Activated CD4-positive, alpha-beta T cell treated with anti-CD3 and anti-CD28 coated beads for 24 hours (primary cell): ENCODE results near the gene EVC.

Experiments used
- DNase-seq, 2 donors: peaks; one replicate each; pipeline ENCODE4 v3.0.0-alpha.2; 2020; ENCODE audit warnings: low read depth in 2 of 2

EVC gene

GRCh38 chr4:5730993-5731990, 20.3 kb downstream of the EVC start:
- no peak for DNase-seq

- no peak for DNase-seq
Observed at GRCh38 chr4:5732158-5732557, 21.2 kb downstream of the EVC start.

GRCh38 chr4:5734853-5735252, 23.9 kb downstream of the EVC start:
- no peak for DNase-seq

DNA sequence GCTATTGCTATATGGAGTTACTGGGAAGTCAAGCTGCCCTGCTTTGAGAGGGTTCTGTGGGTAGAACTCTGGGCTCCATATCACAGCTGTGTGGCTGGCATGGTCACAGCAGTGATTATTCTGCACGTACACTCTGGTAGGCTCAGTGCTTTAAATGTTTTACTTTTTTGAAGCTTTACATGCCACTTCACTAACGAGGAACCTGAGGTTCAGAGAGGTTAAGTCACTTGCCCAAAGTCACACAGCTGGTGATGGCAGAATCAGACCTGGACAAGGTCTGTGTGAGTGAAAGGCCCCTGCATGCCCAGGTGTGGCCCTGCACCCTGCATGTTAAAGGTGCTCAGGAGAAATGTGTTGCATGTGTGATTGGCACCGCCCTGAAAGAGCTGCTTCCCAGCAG, 24.5 kb downstream of the EVC start:
- no peak for DNase-seq

DNA sequence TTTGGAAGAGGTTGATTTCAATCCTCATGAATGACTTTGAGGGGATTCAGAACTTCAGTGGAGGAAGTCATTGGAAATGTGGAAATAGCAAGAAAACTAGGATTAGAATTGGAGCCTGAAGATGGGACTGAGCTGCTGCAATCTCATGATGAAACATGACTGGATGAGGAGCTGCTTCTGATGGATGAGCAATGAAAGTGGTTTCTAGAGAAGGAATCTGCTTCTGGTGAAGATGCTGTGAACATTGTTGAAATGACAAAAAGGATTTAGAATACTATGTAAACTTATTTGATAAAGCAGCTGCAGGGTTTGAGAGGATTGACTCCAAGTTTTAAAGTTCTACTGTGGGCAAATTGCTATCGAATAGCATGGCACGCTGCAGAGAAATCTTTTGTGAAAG, 27.1 kb downstream of the EVC start:
- no peak for DNase-seq

- no peak for DNase-seq
Observed at GRCh38 chr4:5742388-5742787, 31.4 kb downstream of the EVC start.

- DNase-seq = no peak
Observed at GRCh38 chr4:5742968-5743367, 32.0 kb downstream of the EVC start.

GRCh38 chr4:5746250-5746649, 35.2 kb downstream of the EVC start:
- DNase-seq = no peak

GRCh38 chr4:5746829-5747737, 36.1 kb downstream of the EVC start:
- no peak for DNase-seq

DNA sequence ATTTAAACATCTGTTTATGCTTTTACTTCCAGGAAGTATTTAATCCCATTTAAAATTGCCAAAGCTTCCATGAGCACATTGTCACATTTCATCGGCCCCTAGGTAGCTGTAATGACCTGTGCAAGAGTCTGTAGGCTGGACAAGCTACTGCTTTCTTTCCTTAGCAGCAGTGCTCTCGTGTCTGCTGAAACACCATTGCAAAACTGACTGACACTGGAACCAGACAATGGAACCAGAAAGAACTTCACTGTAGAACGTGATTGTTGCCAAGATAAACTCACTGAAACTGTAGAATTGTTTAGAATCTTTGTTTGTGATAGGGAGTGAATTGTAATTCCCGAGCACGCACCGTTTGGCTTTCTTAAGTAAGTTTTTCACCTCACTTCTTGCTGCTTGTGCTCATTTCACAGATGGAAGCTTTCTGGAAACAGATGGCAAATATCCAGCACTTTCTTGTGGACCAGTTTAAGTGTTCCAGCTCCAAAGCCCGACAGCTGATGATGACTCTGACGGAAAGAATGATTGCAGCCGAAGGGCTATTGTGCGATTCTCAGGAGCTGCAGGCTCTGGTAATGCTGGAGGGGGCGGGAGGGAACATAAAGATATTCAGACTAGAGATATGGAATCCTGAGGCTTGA, 36.9 kb downstream of the EVC start:
- DNase-seq = no peak

GRCh38 chr4:5749568-5749967, 38.6 kb downstream of the EVC start:
- no peak for DNase-seq

DNA sequence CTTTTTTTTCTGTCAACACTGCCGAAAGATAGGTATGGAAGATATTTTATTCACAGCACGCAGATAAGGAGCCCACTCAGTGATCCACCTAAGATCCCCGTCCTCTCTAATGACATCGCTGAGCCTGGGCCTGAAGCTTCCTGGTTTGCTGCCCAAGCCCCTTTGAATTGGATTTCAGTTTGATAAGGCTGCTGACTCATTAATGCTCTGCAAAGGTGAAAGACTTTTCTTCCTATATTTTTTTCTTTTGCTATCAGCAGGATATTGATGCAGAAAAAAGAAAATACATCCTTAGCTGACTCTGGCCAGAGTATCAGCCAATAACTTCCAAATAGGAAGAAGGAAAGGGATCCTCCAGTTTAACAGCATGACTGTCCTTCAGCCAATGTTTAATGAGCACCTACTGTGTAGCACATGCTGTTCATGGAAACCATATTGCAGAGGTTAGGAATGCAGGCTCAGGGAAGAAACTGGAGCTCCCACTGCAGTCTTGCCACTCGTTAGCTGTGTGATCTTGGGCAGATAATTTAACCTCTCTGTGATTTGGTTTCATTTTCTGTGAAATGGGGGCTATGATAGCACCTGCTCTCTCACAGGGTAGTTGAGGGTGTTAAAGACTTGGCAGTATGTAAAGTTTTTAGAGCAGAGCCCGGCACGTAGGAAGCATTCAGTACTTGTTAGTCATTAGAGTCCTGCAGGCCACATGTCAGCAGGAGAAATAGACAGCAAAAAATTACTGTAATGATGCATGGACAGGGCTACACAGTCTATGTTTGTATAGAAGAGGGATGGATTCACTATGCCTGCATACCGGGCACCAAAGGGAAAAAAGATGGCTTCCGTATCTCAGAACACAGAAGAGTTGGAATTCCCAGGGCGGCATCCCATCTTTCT, 39.3 kb downstream of the EVC start:
- DNase-seq = no peak

DNA sequence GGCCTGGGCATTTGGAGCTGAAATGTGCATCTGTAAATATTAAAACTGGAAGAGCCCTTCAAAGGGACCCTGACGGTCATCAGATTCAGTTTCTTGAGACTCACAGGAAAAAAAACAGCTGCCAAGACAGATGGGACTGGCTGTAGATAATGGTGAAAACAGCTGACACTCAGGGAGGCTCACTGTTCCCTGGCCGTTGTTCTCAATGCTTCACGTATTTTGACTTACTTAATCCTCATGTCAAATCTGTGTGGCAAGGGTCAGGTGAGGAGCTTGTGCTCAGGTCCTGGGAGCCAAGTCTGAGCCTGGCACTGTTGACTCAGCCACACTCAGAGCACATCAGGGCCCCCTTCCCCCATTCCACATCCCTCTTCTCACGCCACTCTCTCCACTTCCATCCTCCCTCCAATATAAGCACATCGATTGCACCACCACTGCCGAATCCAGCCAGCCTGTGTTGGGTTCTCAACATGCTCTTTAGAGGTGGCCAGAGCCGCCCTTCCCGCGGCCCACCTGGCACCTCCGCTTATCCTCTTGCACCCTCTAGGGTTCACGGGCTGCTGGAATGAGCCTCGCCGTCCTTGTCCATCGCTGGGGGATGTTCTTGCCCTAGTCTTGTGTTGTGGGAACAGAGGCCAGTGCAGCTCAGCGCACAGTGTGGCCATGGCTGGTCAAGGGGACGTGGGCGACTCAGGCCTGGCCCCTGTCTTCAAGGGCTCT, 40.1 kb downstream of the EVC start:
- no peak for DNase-seq

GRCh38 chr4:5751666-5752375, 40.8 kb downstream of the EVC start:
- DNase-seq = no peak

- no peak for DNase-seq
Observed at GRCh38 chr4:5752376-5753184, 41.6 kb downstream of the EVC start.

GRCh38 chr4:5753366-5753765, 42.4 kb downstream of the EVC start:
- DNase-seq = no peak

- no peak for DNase-seq
Observed at GRCh38 chr4:5753766-5754528, 42.9 kb downstream of the EVC start.

DNA sequence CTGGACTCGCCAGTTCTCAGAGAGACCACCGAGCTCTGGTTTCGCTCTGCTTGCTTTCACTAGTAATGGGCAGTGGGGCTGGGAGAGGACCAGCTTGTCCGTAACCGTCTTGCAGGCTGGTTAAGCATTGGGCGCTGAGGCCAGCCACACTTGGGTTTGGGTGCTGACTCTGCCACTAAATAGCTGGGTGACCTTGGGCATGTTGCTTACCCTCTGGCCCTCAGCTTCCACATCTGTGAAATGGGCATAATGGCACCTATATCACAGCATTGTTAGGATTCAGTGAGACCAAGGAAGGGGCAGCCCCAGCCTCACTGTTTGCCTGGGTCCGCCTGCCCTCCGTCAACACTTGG, 43.5 kb downstream of the EVC start:
- no peak for DNase-seq
